GM21528 (cell line): ENCODE measurements around the gene PPP1R9A.

Source experiments
- ATAC-seq: cut with Tn5 transposase; IDR thresholded peaks from one replicate; pipeline ENCODE4 v1.9.1; 2021; ENCODE audit warnings: mild to moderate bottlenecking, moderate library complexity; ENCODE audit not compliant: unreplicated experiment, low FRiP score

The PPP1R9A gene

GRCh38 chr7:94908323-94909178 lies 1.2 kb downstream of the PPP1R9A start:
- no peak for ATAC-seq

DNA sequence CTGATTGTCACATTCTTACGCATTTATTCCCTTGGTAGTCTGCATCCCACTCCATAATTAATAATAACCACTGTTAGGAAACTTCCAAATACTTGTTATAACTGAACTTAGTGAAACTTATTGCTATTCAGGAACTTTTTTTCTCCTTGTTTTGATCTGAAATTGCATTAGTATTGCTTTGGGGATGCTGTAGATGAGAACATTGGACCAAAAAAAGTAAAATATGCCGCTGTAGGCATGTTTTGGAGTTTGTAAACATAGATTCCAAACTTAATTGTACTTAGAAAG lies 1.7 kb downstream of the PPP1R9A start:
- ATAC-seq, result no peak

- ATAC-seq, result no peak
Observed at GRCh38 chr7:94912085-94912484, 4.7 kb downstream of the PPP1R9A start.

- no peak for ATAC-seq
Observed at GRCh38 chr7:94913391-94913790, 6.0 kb downstream of the PPP1R9A start.

DNA sequence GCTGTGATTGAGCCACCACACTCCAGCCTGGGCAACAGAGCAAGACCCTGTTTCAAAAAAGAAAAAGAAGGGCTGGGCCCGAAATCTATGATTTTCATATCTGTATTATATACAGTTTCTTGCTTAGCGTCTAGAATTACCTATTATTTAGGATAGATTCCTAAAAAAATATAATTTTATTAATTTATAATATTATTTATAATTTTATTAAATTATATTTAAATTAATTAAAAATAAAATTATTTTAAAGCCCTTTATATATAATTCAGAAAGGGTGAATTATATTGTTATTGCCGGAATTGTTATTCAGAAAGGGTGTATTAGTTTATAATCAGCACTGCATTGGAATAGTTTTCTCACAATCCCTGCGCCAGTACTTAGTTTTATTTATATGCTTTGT lies 14.5 kb downstream of the PPP1R9A start:
- ATAC-seq, result no peak

- no peak for ATAC-seq
Observed at GRCh38 chr7:94922457-94922856, 15.1 kb downstream of the PPP1R9A start.

DNA sequence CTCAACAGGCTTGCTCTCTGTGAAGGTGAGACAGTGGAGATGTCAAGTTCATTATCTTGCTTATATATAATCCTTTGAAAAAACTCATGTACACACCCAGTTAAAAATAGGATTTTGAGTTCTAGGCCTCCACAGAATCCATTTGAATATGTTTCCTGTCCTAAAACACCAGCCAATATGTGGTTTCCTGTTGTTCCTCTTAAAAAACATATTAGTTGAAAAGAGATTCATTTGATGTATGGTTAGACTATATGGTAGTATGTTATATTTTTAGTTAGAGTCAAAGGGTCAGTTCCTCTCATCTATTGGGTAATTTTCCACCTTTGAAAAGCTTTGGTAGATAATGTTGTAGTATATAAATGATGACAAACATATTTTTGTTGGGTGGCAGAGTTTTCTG lies 16.0 kb downstream of the PPP1R9A start:
- ATAC-seq, result no peak

DNA sequence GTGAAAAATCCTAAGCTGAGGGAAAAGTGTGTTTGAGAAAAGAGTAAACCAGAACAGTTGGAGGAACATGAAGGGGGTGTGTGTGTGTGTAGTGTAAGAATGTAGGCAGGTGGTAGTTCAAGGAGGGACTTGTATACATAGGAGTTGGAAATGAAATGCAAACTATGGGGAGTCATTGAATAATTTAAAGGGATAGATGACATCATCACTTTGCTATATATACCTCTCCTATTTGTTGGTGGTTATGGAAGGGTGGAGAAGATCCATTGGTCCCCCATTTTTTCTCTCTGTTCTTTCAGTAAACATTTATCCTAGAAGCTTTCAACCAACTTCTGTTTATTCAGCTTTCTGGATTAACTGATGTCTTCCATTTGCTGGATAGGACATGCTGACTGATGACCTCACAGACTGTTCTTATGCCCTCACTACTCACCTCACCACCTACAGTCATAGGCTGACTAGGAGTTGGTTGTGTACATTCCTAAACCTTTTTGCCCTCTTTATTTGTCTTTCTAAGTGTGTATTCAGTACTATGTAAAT lies 20.8 kb downstream of the PPP1R9A start:
- ATAC-seq, result no peak

DNA sequence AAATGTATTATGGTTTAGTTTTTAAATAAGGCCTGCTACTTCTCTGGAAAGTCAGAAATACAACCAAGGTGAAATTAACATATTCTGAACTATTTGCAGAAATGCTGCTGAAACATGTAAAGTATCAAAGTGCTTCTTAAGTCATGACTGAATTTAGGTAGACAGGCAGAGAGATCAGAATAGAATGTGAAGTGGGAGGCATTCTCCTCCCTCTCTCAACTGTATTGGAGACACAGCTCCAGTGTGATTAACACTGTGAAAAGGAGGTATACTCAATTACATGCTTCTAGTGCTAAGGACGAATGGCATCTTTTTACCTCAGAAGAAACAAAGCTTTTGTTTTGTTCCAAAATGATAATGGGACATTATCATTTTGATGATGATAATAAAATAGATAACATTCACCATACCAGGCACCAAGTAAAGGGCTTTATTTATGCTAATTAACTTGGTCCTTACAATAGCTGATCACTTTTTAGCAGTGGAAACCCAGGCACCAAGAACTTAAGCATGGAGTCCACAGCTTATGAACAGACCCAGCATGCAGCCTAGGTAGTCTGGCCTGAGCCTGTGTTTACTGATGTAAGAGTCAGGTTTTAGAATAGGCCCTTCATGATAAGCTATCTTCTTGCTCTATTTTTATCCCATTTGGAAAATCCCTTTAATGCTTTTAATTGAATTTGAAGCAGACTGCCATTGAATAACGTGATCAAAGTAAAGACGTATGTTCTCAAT lies 26.0 kb downstream of the PPP1R9A start:
- no peak for ATAC-seq

DNA sequence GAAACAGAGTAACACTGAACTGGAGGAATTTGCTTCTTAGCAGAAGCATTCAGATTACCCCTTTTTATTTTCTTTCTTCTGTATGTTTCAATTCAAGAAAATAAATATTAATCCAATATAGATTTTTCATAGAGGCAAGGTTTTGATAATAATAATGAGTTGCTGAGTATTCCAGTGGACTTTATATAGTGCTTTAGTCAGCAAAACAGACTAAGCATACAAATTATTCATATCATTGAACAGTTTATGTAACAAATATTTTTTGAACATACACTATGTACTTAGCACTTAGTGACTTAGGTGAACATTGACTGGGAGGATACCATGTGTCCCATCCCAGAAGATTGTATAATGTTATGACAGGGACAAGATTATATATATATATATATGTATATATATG lies 32.0 kb downstream of the PPP1R9A start:
- ATAC-seq, result no peak

DNA sequence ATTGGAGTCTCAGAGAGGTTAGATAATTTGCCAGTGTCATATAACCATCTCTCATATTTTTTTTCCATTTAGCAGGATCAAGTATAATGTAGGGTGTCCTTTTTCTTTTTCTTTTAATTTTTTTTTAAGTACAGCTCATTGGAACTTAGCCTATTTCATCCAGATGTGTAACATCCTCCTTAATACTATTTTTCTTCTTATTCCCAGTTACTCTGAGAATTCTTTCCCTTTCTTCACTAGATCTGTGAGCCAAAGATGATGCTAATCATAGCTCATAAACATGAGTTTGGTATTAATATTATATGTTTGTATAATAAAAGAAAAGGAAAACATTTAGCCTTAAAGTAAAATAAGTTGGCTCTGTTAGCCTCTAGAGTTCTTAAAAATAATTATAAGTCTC lies 32.8 kb downstream of the PPP1R9A start:
- no peak for ATAC-seq

DNA sequence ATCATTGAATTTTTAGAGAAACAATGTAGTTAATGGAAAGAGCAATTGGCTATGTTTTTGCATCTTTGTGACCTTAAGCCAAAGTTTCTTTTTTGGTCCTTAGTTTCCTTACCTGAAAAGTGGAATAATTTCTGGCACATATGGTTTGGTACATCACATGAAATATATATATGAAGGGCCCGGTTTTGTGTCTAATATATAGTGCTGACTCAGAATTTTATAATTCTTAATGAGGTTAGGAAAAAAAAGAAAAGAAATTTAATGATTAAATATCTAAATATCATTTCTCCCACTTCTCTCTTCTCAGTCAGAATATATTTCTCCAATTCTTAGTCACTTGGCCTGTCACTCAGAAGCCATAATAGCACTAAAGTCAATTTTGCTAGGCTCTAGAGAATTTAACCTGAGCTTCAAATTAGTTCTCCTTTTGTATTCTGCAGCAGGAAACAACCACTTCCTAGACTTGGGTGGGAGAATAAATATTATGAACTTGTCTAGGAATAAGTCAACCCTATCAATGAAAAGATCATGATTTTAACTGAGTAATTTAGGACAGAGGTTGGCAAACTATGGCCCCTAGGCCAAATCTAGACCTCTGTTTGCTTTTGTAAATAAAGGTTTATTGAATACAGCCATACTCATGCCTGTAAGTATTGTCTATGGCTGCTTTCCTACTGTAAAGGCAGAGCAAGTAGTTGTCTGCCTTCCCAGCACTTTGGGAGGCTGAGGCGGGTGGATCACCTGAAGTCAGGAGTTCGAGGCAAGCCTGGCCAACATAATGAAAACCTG lies 34.6 kb downstream of the PPP1R9A start:
- ATAC-seq, result no peak

GRCh38 chr7:94943134-94943533 lies 35.7 kb downstream of the PPP1R9A start:
- no peak for ATAC-seq

GRCh38 chr7:94949532-94949931 lies 42.1 kb downstream of the PPP1R9A start:
- no peak for ATAC-seq

- no peak for ATAC-seq
Observed at GRCh38 chr7:94955807-94956206, 48.4 kb downstream of the PPP1R9A start.

GRCh38 chr7:94957061-94957460 lies 49.7 kb downstream of the PPP1R9A start:
- ATAC-seq, result no peak

DNA sequence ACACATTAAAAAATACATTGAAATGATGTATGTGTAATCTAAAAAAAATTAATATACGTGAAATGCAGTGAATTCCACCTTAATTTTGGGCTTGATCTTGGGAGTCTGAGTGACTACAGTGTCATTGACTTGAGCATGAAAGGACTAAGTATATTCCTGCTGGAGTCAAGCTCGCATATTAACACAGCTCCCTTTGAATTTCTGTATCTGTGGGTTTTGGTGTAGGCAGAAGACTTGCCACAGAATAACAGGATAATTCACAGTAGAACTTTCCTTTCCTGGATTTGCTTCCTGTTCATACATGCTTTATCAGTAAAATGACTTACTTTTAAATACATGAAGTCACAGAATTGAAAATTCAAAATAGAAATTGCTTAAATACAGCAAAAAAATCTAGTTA lies 55.3 kb downstream of the PPP1R9A start:
- no peak for ATAC-seq

DNA sequence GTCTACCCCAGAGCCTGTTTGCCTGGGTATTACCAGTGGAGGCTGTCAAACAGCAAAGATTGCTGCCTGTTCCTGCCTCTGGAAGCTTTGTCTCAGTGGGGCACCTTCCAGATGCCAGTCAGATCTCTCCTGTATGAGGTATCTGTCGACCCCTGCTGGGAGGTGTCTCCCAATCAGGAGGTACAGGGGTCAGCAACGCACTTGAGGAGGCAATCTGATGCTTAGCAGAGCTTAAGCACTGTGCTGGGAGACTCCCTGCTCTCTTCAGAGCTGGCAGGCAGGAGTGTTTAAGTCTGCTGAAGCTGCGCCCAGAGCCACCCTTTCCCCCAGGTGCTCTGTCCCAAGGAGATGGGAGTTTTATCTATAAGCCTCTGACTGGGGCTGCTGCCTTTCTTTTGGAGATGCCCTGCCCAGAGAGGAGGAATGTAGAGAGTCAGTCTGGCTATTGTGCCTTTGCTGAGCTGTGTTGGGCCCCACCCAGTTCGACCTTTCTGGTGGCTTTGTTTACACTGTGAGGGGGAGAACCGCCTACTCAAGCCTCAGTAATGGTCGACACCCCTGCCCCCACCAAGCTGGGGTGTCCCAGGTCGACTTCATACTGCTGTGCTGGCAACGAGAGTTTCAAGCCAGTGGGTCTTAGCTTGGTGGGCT lies 62.2 kb downstream of the PPP1R9A start:
- no peak for ATAC-seq

GRCh38 chr7:94970085-94970576 lies 62.7 kb downstream of the PPP1R9A start:
- ATAC-seq, result no peak

DNA sequence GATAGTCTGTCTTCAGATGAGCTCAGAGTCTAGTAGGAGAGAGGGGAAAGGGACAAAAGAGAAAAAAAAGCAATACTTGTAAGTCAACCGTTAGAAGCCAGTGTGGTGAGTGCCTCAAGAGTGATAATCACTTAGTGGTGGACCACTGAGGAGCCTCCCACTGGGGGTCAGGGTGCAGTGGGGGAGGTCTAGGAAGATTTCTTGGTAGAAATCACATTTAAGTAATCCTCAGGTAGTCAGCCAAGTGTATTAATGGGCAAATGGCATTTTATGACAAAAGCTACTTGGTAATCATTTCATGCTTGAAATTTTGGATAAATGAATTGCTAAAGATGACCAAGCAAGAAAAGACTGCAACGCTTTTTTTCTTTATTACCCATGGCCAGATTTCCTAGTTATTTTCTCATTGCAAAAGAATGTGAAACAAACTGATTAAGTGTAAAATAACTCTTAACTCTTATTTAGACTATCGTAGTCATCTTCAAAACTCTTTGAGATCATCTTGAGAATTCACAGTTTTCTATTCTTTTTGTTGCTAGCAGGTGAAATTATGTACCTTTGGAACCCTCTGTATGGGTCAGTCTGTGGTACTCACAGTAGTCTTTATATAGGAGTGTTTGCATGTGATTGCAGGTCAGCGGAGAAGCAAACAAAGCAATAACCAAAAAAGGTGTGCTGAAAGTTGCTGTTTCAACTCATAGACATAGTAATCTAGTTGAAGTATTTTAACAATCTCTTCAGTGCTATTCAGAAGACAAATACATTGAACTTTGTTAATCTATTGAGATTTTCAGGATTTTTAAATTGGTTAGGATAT lies 63.9 kb downstream of the PPP1R9A start:
- ATAC-seq, result no peak
